ENCODE measurements around the gene INSYN2B. TPM values are rescaled to one million over a fixed set of nuclear protein-coding genes. Genes with fewer than 3 reads are reported as not detected.

Gene INSYN2B
- total RNA-seq, 3 donors from 2014 or later (not counting 1 experiment from before 2014, with no cell fraction given) = not detected

GRCh38 chr5:169988206-169988605, 7.9 kb upstream of the INSYN2B start:
- H3K9me3 ChIP-seq (ENCODE audit: control insufficient read depth, insufficient read depth, low read length) = no peaks in the 10 kb centered on the region
- H3K27me3 ChIP-seq (ENCODE audit: control insufficient read depth, insufficient read depth, low read length) = no peaks in the 10 kb centered on the region
- no peak overlapping the region for H3K4me3 ChIP-seq (ENCODE audit: low read length)
- no peak overlapping the region for H3K27ac Mint-ChIP-seq
- no peaks in the 10 kb centered on the region for H3K27me3 Mint-ChIP-seq (ENCODE audit: low read depth in 2 of 2)
- no peak for TF ChIP-seq CTCF (IDR thresholded peaks at IDR 0.05)
- peaks cover 44% of the 10 kb centered on the region for H3K36me3 Mint-ChIP-seq
- no peak overlapping the region for H3K4me3 Mint-ChIP-seq
- no peaks in the 10 kb centered on the region for H3K9me3 Mint-ChIP-seq
- no peaks in the 10 kb centered on the region for H3K4me1 ChIP-seq (ENCODE audit: control insufficient read depth, insufficient read depth, low read length)
- WGBS (ENCODE audit: insufficient coverage) = 95% methylated on average over 2 of the region's 4 CpGs
- peaks cover 3 to 8% of the 10 kb centered on the region in 2 donors for H3K4me1 Mint-ChIP-seq
- H3K27ac ChIP-seq (ENCODE audit: low read length) = no peak overlapping the region
- ATAC-seq (no peak), DNase-seq (no peak)
- peaks cover 71% of the 10 kb centered on the region for H3K36me3 ChIP-seq (ENCODE audit: control insufficient read depth, insufficient read depth, low read length)
- intact Hi-C loops (cut with micrococcal nuclease) = no loop called here

GRCh38 chr5:169979871-169980270, 424 bp downstream of the INSYN2B start:
- Histone ChIP-seq H3K36me3 (ENCODE audit: control insufficient read depth, insufficient read depth, low read length) (peaks cover 21% of the 10 kb centered on the region), H3K4me1 (ENCODE audit: control insufficient read depth, insufficient read depth, low read length) (no peaks in the 10 kb centered on the region), H3K27ac (ENCODE audit: low read length) (no peak overlapping the region), H3K27me3 (ENCODE audit: control insufficient read depth, insufficient read depth, low read length) (no peaks in the 10 kb centered on the region), H3K9me3 (ENCODE audit: control insufficient read depth, insufficient read depth, low read length) (no peaks in the 10 kb centered on the region), H3K4me3 (ENCODE audit: low read length) (no peak overlapping the region)
- no peak overlapping the region for H3K27ac Mint-ChIP-seq
- no peaks in the 10 kb centered on the region for H3K27me3 Mint-ChIP-seq (ENCODE audit: low read depth in 2 of 2)
- no peak for DNase-seq
- no peaks in the 10 kb centered on the region for H3K9me3 Mint-ChIP-seq
- no peak for ATAC-seq
- intact Hi-C loops (cut with micrococcal nuclease) = no loop called here
- TF ChIP-seq CTCF (IDR thresholded peaks at IDR 0.05) = no peak
- WGBS (ENCODE audit: insufficient coverage) = 88% methylated on average over 3 of the region's 3 CpGs
- H3K4me1 Mint-ChIP-seq = peaks cover 27 to 38% of the 10 kb centered on the region in 2 donors
- H3K4me3 Mint-ChIP-seq = no peak overlapping the region
- peaks cover 9% of the 10 kb centered on the region for H3K36me3 Mint-ChIP-seq

DNA sequence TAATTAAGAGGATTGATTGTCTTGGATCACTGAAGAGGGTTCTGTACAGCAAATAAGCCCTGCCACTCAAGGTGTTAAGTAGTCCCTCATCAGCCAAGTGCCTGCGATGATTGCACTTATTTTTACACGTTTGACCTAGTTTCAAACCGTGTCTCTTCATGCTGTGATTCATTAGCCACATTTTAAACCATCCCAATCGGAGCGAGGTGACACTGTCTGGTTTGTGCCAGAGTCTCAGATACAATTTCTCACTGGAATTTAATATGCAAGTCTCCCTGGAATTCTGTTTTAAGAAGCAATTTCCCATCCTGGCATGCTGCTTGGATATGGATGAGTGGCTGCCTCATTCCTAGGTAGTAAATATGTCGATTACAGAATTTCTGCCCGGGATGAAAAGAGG, 1.6 kb downstream of the INSYN2B start:
- peaks cover 12% of the 10 kb centered on the region for H3K36me3 ChIP-seq (ENCODE audit: control insufficient read depth, insufficient read depth, low read length)

More for the DNA sequence above, 1.6 kb downstream of the INSYN2B start:
- no peak overlapping the region for H3K4me3 ChIP-seq (ENCODE audit: low read length)
- H3K4me1 Mint-ChIP-seq = peaks cover 27 to 38% of the 10 kb centered on the region in 2 donors
- H3K9me3 Mint-ChIP-seq = no peaks in the 10 kb centered on the region
- WGBS (ENCODE audit: insufficient coverage) = 84% methylated on average over 7 of the region's 7 CpGs
- TF ChIP-seq CTCF (IDR thresholded peaks at IDR 0.05) = no peak
- ATAC-seq (no peak), DNase-seq (no peak)
- H3K27ac Mint-ChIP-seq = no peak overlapping the region
- no peaks in the 10 kb centered on the region for H3K4me1 ChIP-seq (ENCODE audit: control insufficient read depth, insufficient read depth, low read length)
- H3K9me3 ChIP-seq (ENCODE audit: control insufficient read depth, insufficient read depth, low read length) = no peaks in the 10 kb centered on the region
- H3K36me3 Mint-ChIP-seq = peaks cover 2% of the 10 kb centered on the region
- no peak overlapping the region for H3K27ac ChIP-seq (ENCODE audit: low read length)
- intact Hi-C loops (cut with micrococcal nuclease) = no loop called here
- no peak overlapping the region for H3K4me3 Mint-ChIP-seq
- H3K27me3 Mint-ChIP-seq (ENCODE audit: low read depth in 2 of 2) = no peaks in the 10 kb centered on the region
- no peaks in the 10 kb centered on the region for H3K27me3 ChIP-seq (ENCODE audit: control insufficient read depth, insufficient read depth, low read length)

Data from natural killer cell (primary cell).